ENCODE measurements around the gene ZNF362. TPM values are rescaled to one million over a fixed set of nuclear protein-coding genes. Genes with fewer than 3 reads are reported as not detected.

The ZNF362 gene
- total RNA-seq, 1 experiment from 2014 or later = 11.1 TPM

- no peaks in the 10 kb centered on the region for H3K79me2 ChIP-seq (ENCODE audit: insufficient read depth, low read length)
- H3K9me2 ChIP-seq (ENCODE audit: insufficient read depth) = no peaks in the 10 kb centered on the region
- H3K27ac ChIP-seq (ENCODE audit: low read depth, low read length) = no peak overlapping the region
- DNase-seq (ENCODE audit: low read depth, low spot score) (no peak), ATAC-seq (no peak)
- H3K27me3 ChIP-seq (ENCODE audit: insufficient read depth, low read length) = no peaks in the 10 kb centered on the region
- H3K4me2 ChIP-seq (ENCODE audit: low read length) = no peak overlapping the region
- no peak overlapping the region for H2AFZ ChIP-seq (ENCODE audit: low read depth, low read length, poor library complexity, severe bottlenecking)
- CTCF ChIA-PET = interaction anchor here (0.7 to 3.8 kb wide), 33 partner anchors 9 to 337 kb away, joined by 3 to 37 read pairs (median 5); partner anchors contain the start of gene ZSCAN20
- POLR2A ChIA-PET = interaction anchor here (0.6 to 1.6 kb wide), 2 partner anchors 175 to 294 kb away, joined by 3 to 7 read pairs; no protein-coding TSS in a partner anchor
- no peaks in the 10 kb centered on the region for H3K36me3 ChIP-seq (ENCODE audit: control insufficient read depth in 1 of 2, insufficient read depth in 2 of 2, low read length in 2 of 2)
- no peak overlapping the region for H3K4me3 ChIP-seq (replicated peaks in 1 of 2; ENCODE audit: low read depth in 1 of 2, low read length in 2 of 2)
- H4K20me1 ChIP-seq (ENCODE audit: insufficient read depth) = no peaks in the 10 kb centered on the region
- H3K4me1 ChIP-seq (ENCODE audit: control insufficient read depth in 1 of 2, insufficient read depth in 2 of 2, low read length in 2 of 2) = peaks cover 0 to 8% of the 10 kb centered on the region in 2 experiments; a peak in 2 of 4 replicates
- RAD21 ChIA-PET (ENCODE audit: low non-redundant PET in 1 of 2, low total read pairs in 2 of 2, uncharacterized antibody in 2 of 2, unreplicated experiment in 2 of 2) = interaction anchor here (0.7 to 1.7 kb wide), 7 partner anchors 77 to 317 kb away, joined by 3 to 15 read pairs (median 5); no protein-coding TSS in a partner anchor
- BruUV-seq (replicated peaks) = no TSS peak
- no peak overlapping the region for H3K9ac ChIP-seq (ENCODE audit: low read length)
- no peak for TF ChIP-seq SP1 (IDR thresholded peaks at IDR 0.05; ENCODE audit: low read depth)
- TF ChIP-seq ELF1 (IDR thresholded peaks at IDR 0.05; ENCODE audit: borderline replicate concordance, low read depth) = no peak
- no peaks in the 10 kb centered on the region for H3K9me3 ChIP-seq (ENCODE audit: control insufficient read depth in 1 of 2, insufficient read depth in 1 of 2, low read depth in 1 of 2, low read length in 2 of 2)
- intact Hi-C loops (cut with micrococcal nuclease) = loop anchor here (5.0 kb wide), 2 partner anchors 161 to 184 kb away; no protein-coding TSS in a partner anchor
Measured at GRCh38 chr1:33296082-33296458, 39.8 kb downstream of the ZNF362 start.

- BruUV-seq (replicated peaks) = no TSS peak
Measured at GRCh38 chr1:33296824-33297223, 40.5 kb downstream of the ZNF362 start.

More at GRCh38 chr1:33296824-33297223, 40.5 kb downstream of the ZNF362 start:
- no peak overlapping the region for H3K4me3 ChIP-seq (replicated peaks in 1 of 2; ENCODE audit: low read depth in 1 of 2, low read length in 2 of 2)
- no peak for DNase-seq (ENCODE audit: low read depth, low spot score)
- no peaks in the 10 kb centered on the region for H3K27me3 ChIP-seq (ENCODE audit: insufficient read depth, low read length)
- H3K9ac ChIP-seq (ENCODE audit: low read length) = no peak overlapping the region
- H4K20me1 ChIP-seq (ENCODE audit: insufficient read depth) = no peaks in the 10 kb centered on the region
- H2AFZ ChIP-seq (ENCODE audit: low read depth, low read length, poor library complexity, severe bottlenecking) = no peak overlapping the region
- H3K9me3 ChIP-seq (ENCODE audit: control insufficient read depth in 1 of 2, insufficient read depth in 1 of 2, low read depth in 1 of 2, low read length in 2 of 2) = no peaks in the 10 kb centered on the region
- no peaks in the 10 kb centered on the region for H3K79me2 ChIP-seq (ENCODE audit: insufficient read depth, low read length)
- peaks cover 0 to 8% of the 10 kb centered on the region in 2 experiments; a peak in 2 of 4 replicates for H3K4me1 ChIP-seq (ENCODE audit: control insufficient read depth in 1 of 2, insufficient read depth in 2 of 2, low read length in 2 of 2)
- no peaks in the 10 kb centered on the region for H3K9me2 ChIP-seq (ENCODE audit: insufficient read depth)
- H3K4me2 ChIP-seq (ENCODE audit: low read length) = no peak overlapping the region
- ChIA-PET POLR2A (interaction anchor here (0.6 kb wide), 1 partner anchor 293 kb away, joined by 3 read pairs; no protein-coding TSS in a partner anchor), RAD21 (ENCODE audit: low non-redundant PET in 1 of 2, low total read pairs in 2 of 2, uncharacterized antibody in 2 of 2, unreplicated experiment in 2 of 2) (interaction anchor here in 1 of 2 experiments (0.7 to 1.0 kb wide), 2 partner anchors 198 to 316 kb away, joined by 3 read pairs; no protein-coding TSS in a partner anchor), CTCF (interaction anchor here (0.7 to 3.8 kb wide), 8 partner anchors 22 to 336 kb away, joined by 3 to 37 read pairs (median 4); partner anchors contain the start of gene ZSCAN20)
- no peak for TF ChIP-seq YY1 (IDR thresholded peaks at IDR 0.05; ENCODE audit: extremely low read depth, insufficient replicate concordance, low read depth, low read length)
- no peak for TF ChIP-seq CBX3 (IDR thresholded peaks at IDR 0.05; ENCODE audit: low read depth)
- no peak for TF ChIP-seq POLR2A (IDR thresholded peaks at IDR 0.05; ENCODE audit: borderline replicate concordance, extremely low read depth, insufficient read depth, insufficient read length)
- TF ChIP-seq CTCF (IDR thresholded peaks at IDR 0.05 in 2 of 3, conservative IDR thresholded peaks at IDR 0.05 in 1 of 3; ENCODE audit: borderline replicate concordance in 1 of 3, insufficient read depth in 1 of 3, low read depth in 2 of 3, low read length in 2 of 3) = no peak
- no peak for TF ChIP-seq ZNF274 (IDR thresholded peaks at IDR 0.05; ENCODE audit: low read depth, low read length)
- no peak for TF ChIP-seq REST (IDR thresholded peaks at IDR 0.05; ENCODE audit: low read depth)
- no peak for TF ChIP-seq SRF (IDR thresholded peaks at IDR 0.05; ENCODE audit: low read depth)
- no peak for TF ChIP-seq CEBPB (IDR thresholded peaks at IDR 0.05; ENCODE audit: low read depth)
- no peak for TF ChIP-seq SIN3A (IDR thresholded peaks at IDR 0.05; ENCODE audit: low read depth)
- intact Hi-C loops (cut with micrococcal nuclease) = loop anchor here (5.0 kb wide), 2 partner anchors 160 to 185 kb away; no protein-coding TSS in a partner anchor
- no peaks in the 10 kb centered on the region for H3K36me3 ChIP-seq (ENCODE audit: control insufficient read depth in 1 of 2, insufficient read depth in 2 of 2, low read length in 2 of 2)
- H3K27ac ChIP-seq (ENCODE audit: low read depth, low read length) = no peak overlapping the region
- no peak for ATAC-seq

Measured in HCT116 (cell line).